HepG2 (cell line): ENCODE measurements around the gene DNAJC7. TPM values are rescaled to one million over a fixed set of nuclear protein-coding genes. Genes with fewer than 3 reads are reported as not detected.

ENCODE experiments used
- CCAR2 ChIP-seq: fragments of 200-400 bp; formaldehyde crosslinking; optimal IDR thresholded peaks from 2 replicates; pipeline ENCODE3; 2018; ENCODE audit warnings: low read depth, mild to moderate bottlenecking, low read length, moderate library complexity
- CREM ChIP-seq, 2 experiments: sonication (generic) in 1 of 2; formaldehyde crosslinking in 1 of 2; IDR thresholded peaks; 2 replicates each; pipeline versions ENCODE4 v1.4.0 to v1.6.1; 2016 to 2020; ENCODE audit warnings: antibody characterized with exemption in 1 of 2, mild to moderate bottlenecking in 1 of 2, missing genetic modification reagents in 1 of 2
- ETV5 ChIP-seq: IDR thresholded peaks from 2 replicates; pipeline ENCODE4 v1.6.1; 2018; ENCODE audit warnings: missing biosample characterization, missing genetic modification reagents, inconsistent platforms, borderline replicate concordance
- FOSL1 ChIP-seq: sonication (generic); formaldehyde crosslinking; IDR thresholded peaks from 2 replicates; pipeline ENCODE4 v1.9.0; 2021; ENCODE audit warnings: missing genetic modification reagents, borderline replicate concordance
- FOXK1 ChIP-seq: sonication (generic); formaldehyde crosslinking; IDR thresholded peaks from 2 replicates; pipeline ENCODE4 v1.4.0; 2020; ENCODE audit warnings: low read depth, missing genetic modification reagents, borderline replicate concordance
- KAT8 ChIP-seq: IDR thresholded peaks from 2 replicates; pipeline ENCODE4 v1.6.1; 2016; ENCODE audit warnings: missing genetic modification reagents, missing compliant biosample characterization
- MAFG ChIP-seq: sonication (generic); formaldehyde crosslinking; IDR thresholded peaks from 2 replicates; pipeline ENCODE4 v1.5.1; 2020; ENCODE audit warnings: mild to moderate bottlenecking, missing genetic modification reagents
- MAFK ChIP-seq, 2 experiments: IDR thresholded peaks in 1 of 2; conservative IDR thresholded peaks in 1 of 2; 2 replicates each; pipeline ENCODE4 v1.6.1; 2011; ENCODE audit warnings: improper control_type of control experiment in 2 of 2, low read length in 2 of 2
- MTF1 ChIP-seq: sonication (generic); formaldehyde crosslinking; IDR thresholded peaks from 2 replicates; pipeline ENCODE4 v1.5.0; 2020; ENCODE audit warnings: missing genetic modification reagents
- MXI1 ChIP-seq: IDR thresholded peaks from 3 replicates; pipeline ENCODE4 v1.6.1; 2012; ENCODE audit warnings: low read depth, low read length, inconsistent platforms, borderline replicate concordance
- POLR2AphosphoS5 ChIP-seq: IDR thresholded peaks from 2 replicates; pipeline ENCODE4 v1.6.1; 2012; ENCODE audit warnings: low read depth, low read length
- RARA ChIP-seq: IDR thresholded peaks from 2 replicates; pipeline ENCODE4 v1.6.1; 2016; ENCODE audit warnings: missing genetic modification reagents, missing compliant biosample characterization
- RCOR2 ChIP-seq: IDR thresholded peaks from 2 replicates; pipeline ENCODE4 v1.6.1; 2016; ENCODE audit warnings: missing biosample characterization, missing genetic modification reagents
- RFXAP ChIP-seq: sonication (generic); formaldehyde crosslinking; IDR thresholded peaks from 2 replicates; pipeline ENCODE4 v1.4.0; 2020; ENCODE audit warnings: missing genetic modification reagents, borderline replicate concordance
- RXRB ChIP-seq: IDR thresholded peaks from 2 replicates; pipeline ENCODE4 v1.6.1; 2016; ENCODE audit warnings: borderline replicate concordance, missing genetic modification reagents, missing compliant biosample characterization
- SIX1 ChIP-seq: sonication (generic); formaldehyde crosslinking; IDR thresholded peaks from 2 replicates; pipeline ENCODE4 v1.4.0; 2020; ENCODE audit warnings: missing genetic modification reagents, borderline replicate concordance
- SP4 ChIP-seq: sonication (generic); formaldehyde crosslinking; IDR thresholded peaks from 2 replicates; pipeline ENCODE4 v1.8.1; 2023; ENCODE audit warnings: mild to moderate bottlenecking, missing genetic modification reagents
- SSRP1 ChIP-seq: IDR thresholded peaks from 2 replicates; pipeline ENCODE4 v1.6.1; 2016; ENCODE audit warnings: control low read depth
- TCF12 ChIP-seq, 2 experiments: fragments of 450-650 bp in 1 of 2; sonication (generic) in 1 of 2; formaldehyde crosslinking in 1 of 2; IDR thresholded peaks; 2 replicates each; pipeline versions ENCODE4 v1.6.1 to v1.8.0; 2017 to 2022; ENCODE audit warnings: antibody characterized with exemption in 1 of 2, mild to moderate bottlenecking in 1 of 2, missing genetic modification reagents in 1 of 2, moderate library complexity in 1 of 2
- ZKSCAN8 ChIP-seq: IDR thresholded peaks from 2 replicates; pipeline ENCODE4 v1.6.1; 2016; ENCODE audit warnings: borderline replicate concordance, missing genetic modification reagents, missing compliant biosample characterization
- ZNF235 ChIP-seq: sonication (generic); formaldehyde crosslinking; IDR thresholded peaks from 2 replicates; pipeline ENCODE4 v1.8.1; 2023; ENCODE audit warnings: mild to moderate bottlenecking, missing genetic modification reagents, borderline replicate concordance
- ZNF556 ChIP-seq: sonication (generic); formaldehyde crosslinking; IDR thresholded peaks from 2 replicates; pipeline ENCODE4 v1.4.0; 2020; ENCODE audit warnings: mild to moderate bottlenecking, missing genetic modification reagents, borderline replicate concordance
- ZNF558 ChIP-seq: sonication (generic); formaldehyde crosslinking; IDR thresholded peaks from 2 replicates; pipeline ENCODE4 v1.9.0; 2022; ENCODE audit warnings: mild to moderate bottlenecking, missing genetic modification reagents, borderline replicate concordance
- ZNF646 ChIP-seq: sonication (generic); formaldehyde crosslinking; IDR thresholded peaks from 2 replicates; pipeline ENCODE4 v1.9.0; 2021; ENCODE audit warnings: mild to moderate bottlenecking, missing genetic modification reagents
- ZNF749 ChIP-seq: sonication (generic); formaldehyde crosslinking; IDR thresholded peaks from 2 replicates; pipeline ENCODE4 v1.8.0; 2022; ENCODE audit warnings: mild to moderate bottlenecking, missing genetic modification reagents, moderate library complexity, borderline replicate concordance
- ZNF780A ChIP-seq: sonication (generic); formaldehyde crosslinking; IDR thresholded peaks from 2 replicates; pipeline ENCODE4 v1.8.0; 2022; ENCODE audit warnings: mild to moderate bottlenecking, missing genetic modification reagents, moderate library complexity
- polyA plus RNA-seq, 8 experiments: library from polyadenylated mRNA; depleted of rRNA in 3 of 8; stranded (reverse) in 7 of 8; unstranded in 1 of 8; fragments of >200 nt; fragmentation: Illumina TruSeq in 4 of 8; extraction: Trizol in 4 of 8; gene quantifications; 2 replicates each; pipeline versions ENCODE4 v1.2.1 to v1.2.3, GENCODE V29; 2011 to 2016; ENCODE audit warnings: low read depth in 4 of 8, missing spikeins in 1 of 8, mixed read lengths in 1 of 8; ENCODE audit not compliant: insufficient read depth in 1 of 8
- total RNA-seq, 5 experiments: library from RNA; depleted of rRNA; stranded (reverse); fragments of >200 nt; fragmentation: Illumina TruSeq; extraction: Trizol; gene quantifications; 2 replicates each; pipeline ENCODE4 v1.2.3, GENCODE V29; 2016; ENCODE audit warnings: low read depth in 1 of 5

Gene DNAJC7
- total and polyA plus RNA-seq, 2 of the 13 experiments (the other 11 are each of a cell fraction or from before 2014, with no cell fraction given), result 47.7 to 132 TPM

- TF ChIP-seq FOSL1 (CRISPR knock-in tag), result peak; percentile 18; the same call in 1 of the 2 replicates
- no peak for TF ChIP-seq SIX1
- TF ChIP-seq ZNF646 (CRISPR knock-in tag), result peak; percentile 81
- TF ChIP-seq SP4, result no peak
- no peak; the same call in 1 of the 2 replicates for TF ChIP-seq ETV5 (CRISPR knock-in tag)
- 0 out of 2 replicates have a peak, but pooled peaks have one; percentile 13 for TF ChIP-seq FOXK1 (CRISPR knock-in tag)
- TF ChIP-seq ZNF558 (CRISPR knock-in tag), result no peak
- 0 out of 2 replicates have a peak, but pooled peaks have one; percentile 32 for TF ChIP-seq ZKSCAN8 (CRISPR knock-in tag)
- TF ChIP-seq ZNF749 (CRISPR knock-in tag), result no peak
- TF ChIP-seq MTF1, result no peak
- no peak for TF ChIP-seq RFXAP (CRISPR knock-in tag)
- 0 out of 2 replicates have a peak, but pooled peaks have one; percentile 6 for TF ChIP-seq RARA (CRISPR knock-in tag)
- no peak for TF ChIP-seq TCF12 (IDR thresholded peaks at IDR 0.05)
- no peak for TF ChIP-seq TCF12 (CRISPR knock-in tag; IDR thresholded peaks at IDR 0.05)
- no peak; the same call in 2 of the 3 replicates for TF ChIP-seq MXI1
- TF ChIP-seq ZNF780A (CRISPR knock-in tag), result no peak
- no peak for TF ChIP-seq POLR2AphosphoS5
- peak; percentile 39; the same call in 1 of the 2 replicates for TF ChIP-seq CREM (IDR thresholded peaks at IDR 0.05)
- TF ChIP-seq CREM (CRISPR knock-in tag; IDR thresholded peaks at IDR 0.05), result no peak
- no peak for TF ChIP-seq MAFG (CRISPR knock-in tag)
- TF ChIP-seq ZNF556 (CRISPR knock-in tag), result no peak
- TF ChIP-seq RXRB (CRISPR knock-in tag), result 0 out of 2 replicates have a peak, but pooled peaks have one; percentile 17
- TF ChIP-seq MAFK (conservative IDR thresholded peaks at IDR 0.05 in 1 of 2, IDR thresholded peaks at IDR 0.05 in 1 of 2; ENCODE audit: low read length in 2 of 2), result no peak
- no peak for TF ChIP-seq SSRP1
- peak; percentile 64; the same call in 1 of the 2 replicates for TF ChIP-seq RCOR2 (CRISPR knock-in tag)
- no peak for TF ChIP-seq ZNF235 (CRISPR knock-in tag)
- TF ChIP-seq KAT8 (CRISPR knock-in tag), result 0 out of 2 replicates have a peak, but pooled peaks have one; percentile 21
- TF ChIP-seq CCAR2, result peak; percentile 16
- TF ChIP-seq, all 625 proteins: peak for 54
These were observed 14.4 kb downstream of the DNAJC7 start (continued) for GRCh38 chr17:42002792-42003301.
